LoVo (cell line): ENCODE data around the gene H2AZ2.

Experiments
- DNase-seq: peaks from one replicate; pipeline ENCODE4 v3.0.0-alpha.2; 2016; ENCODE audit warnings: low spot score

Gene H2AZ2

DNA sequence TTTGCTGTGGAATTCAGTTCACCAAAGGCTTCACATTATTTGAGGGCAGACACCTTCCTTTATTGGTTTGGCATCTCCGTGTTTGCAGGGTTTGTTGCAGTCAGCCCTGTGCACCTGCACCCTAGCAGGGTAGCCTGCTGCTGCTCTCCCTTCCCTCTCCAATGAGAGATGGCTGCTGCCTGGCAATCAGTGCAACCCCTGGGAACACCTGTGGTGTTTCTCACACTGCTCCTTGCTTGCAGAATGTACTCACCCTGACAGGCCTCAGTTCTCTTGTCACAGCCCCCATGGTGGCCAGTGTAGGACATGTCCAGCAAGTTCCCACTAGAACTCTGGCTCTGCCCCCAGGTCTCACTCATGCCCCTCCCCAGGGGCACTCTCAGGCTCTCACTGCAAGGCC is 63.5 kb downstream of the H2AZ2 start:
- no peak for DNase-seq

DNA sequence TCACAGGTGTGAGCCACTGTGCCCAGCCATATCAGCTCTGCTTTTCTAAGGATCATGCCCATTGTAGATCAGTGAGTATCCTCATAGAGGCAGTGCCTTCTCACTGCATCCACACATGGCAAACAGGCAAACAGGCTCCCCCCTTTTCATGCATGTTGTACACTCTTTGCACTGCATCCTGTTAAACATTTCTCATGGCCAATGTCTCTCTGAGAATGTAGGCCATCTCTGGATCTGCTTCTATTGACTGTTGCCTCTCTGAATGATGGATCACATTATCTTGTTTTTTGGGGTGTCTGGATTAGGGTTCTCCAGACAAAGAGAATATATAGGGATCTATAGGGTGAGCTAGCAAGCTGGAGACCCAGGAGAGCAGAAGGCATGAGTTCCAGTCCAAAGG is 64.5 kb downstream of the H2AZ2 start:
- DNase-seq = no peak

DNA sequence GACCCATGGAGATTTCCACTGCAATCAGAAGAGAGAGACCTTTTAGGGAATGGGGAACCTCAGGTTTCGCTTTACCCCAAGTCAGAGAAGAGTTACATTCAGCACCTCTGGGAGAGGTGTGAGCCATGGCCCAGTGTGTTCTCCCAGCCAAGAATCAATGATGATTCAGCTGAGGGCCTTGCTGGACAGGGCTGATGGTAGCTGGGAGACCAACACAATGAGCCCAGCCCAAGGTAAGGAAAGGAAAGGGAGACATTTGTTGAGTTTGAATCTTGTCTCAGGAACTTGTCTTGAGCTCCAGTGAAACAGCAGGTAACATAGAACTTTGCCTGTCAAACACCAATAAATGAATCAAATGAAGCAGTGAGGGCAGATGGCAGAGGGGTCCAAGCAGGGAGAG is 65.4 kb downstream of the H2AZ2 start:
- DNase-seq = no peak
